Cerebellar nuclear complex (tissue), 1 donor: ENCODE measurements around the gene EFCAB6.

ENCODE experiments used
- DNase-seq, 2 experiments: peaks; one replicate each; lab custom pipeline; 2025; lab: John Stamatoyannopoulos, UW

EFCAB6 gene

GRCh38 chr22:43502306-43502874 lies 309.7 kb downstream of the EFCAB6 start:
- DNase-seq, result no peak

- DNase-seq, result no peak
These were observed 310.2 kb downstream of the EFCAB6 start for GRCh38 chr22:43501878-43502277.

- DNase-seq, result no peak
These were observed 311.0 kb downstream of the EFCAB6 start for GRCh38 chr22:43500792-43501785.

GRCh38 chr22:43498856-43499253 lies 313.2 kb downstream of the EFCAB6 start:
- DNase-seq, result no peak

- DNase-seq, result no peak
These were observed 313.9 kb downstream of the EFCAB6 start for GRCh38 chr22:43497956-43498855.

- DNase-seq, result no peak
These were observed 318.8 kb downstream of the EFCAB6 start for GRCh38 chr22:43493297-43493696.

GRCh38 chr22:43491737-43492136 lies 320.4 kb downstream of the EFCAB6 start:
- DNase-seq, result no peak

- DNase-seq, result no peak
These were observed 320.9 kb downstream of the EFCAB6 start for GRCh38 chr22:43491177-43491576.

- no peak for DNase-seq
These were observed 321.8 kb downstream of the EFCAB6 start for GRCh38 chr22:43490311-43490710.

- no peak for DNase-seq
These were observed 323.2 kb downstream of the EFCAB6 start for GRCh38 chr22:43488937-43489336.

- no peak for DNase-seq
These were observed 323.9 kb downstream of the EFCAB6 start for GRCh38 chr22:43488031-43488866.

- no peak for DNase-seq
These were observed 324.6 kb downstream of the EFCAB6 start for GRCh38 chr22:43487311-43488030.

GRCh38 chr22:43485502-43486089 lies 326.5 kb downstream of the EFCAB6 start:
- no peak for DNase-seq

GRCh38 chr22:43484227-43484626 lies 327.9 kb downstream of the EFCAB6 start:
- no peak for DNase-seq

GRCh38 chr22:43483669-43484068 lies 328.4 kb downstream of the EFCAB6 start:
- DNase-seq, result no peak

GRCh38 chr22:43483266-43483665 lies 328.8 kb downstream of the EFCAB6 start:
- no peak for DNase-seq

GRCh38 chr22:43482318-43482625 lies 329.8 kb downstream of the EFCAB6 start:
- DNase-seq, result no peak

GRCh38 chr22:43481568-43482317 lies 330.4 kb downstream of the EFCAB6 start:
- no peak for DNase-seq

GRCh38 chr22:43479962-43480361 lies 332.1 kb downstream of the EFCAB6 start:
- no peak for DNase-seq
